GM12872 (cell line): Measurements from ENCODE around the gene TK1.

Experiments used
- CTCF ChIP-seq: IDR thresholded peaks from 3 replicates; pipeline ENCODE4 v1.5.1; 2011; ENCODE audit warnings: low read depth, mild to moderate bottlenecking, low read length, moderate library complexity; ENCODE audit not compliant: insufficient read depth

The TK1 gene

GRCh38 chr17:78230996-78231935 is 44.4 kb upstream of the TK1 start, which contains the start of gene TMEM235:
TSS of gene TMEM235 (plus strand) at chr17:78231631. CDS start at chr17:78232024, 393 bp downstream.
- no peak for TF ChIP-seq CTCF

- TF ChIP-seq CTCF, result no peak
Measured at GRCh38 chr17:78230252-78230962, 43.6 kb upstream of the TK1 start.

- TF ChIP-seq CTCF, result no peak
Measured at GRCh38 chr17:78228176-78228575, 41.3 kb upstream of the TK1 start.

GRCh38 chr17:78227455-78227916 is 40.6 kb upstream of the TK1 start:
- TF ChIP-seq CTCF, result no peak

GRCh38 chr17:78226759-78227454 is 40.1 kb upstream of the TK1 start:
- no peak for TF ChIP-seq CTCF

GRCh38 chr17:78226055-78226758 is 39.4 kb upstream of the TK1 start:
- TF ChIP-seq CTCF, result no peak
